GM13977 (cell line): ENCODE results near the gene PDE3B.
A peak's percentile ranks its signal among the peaks of the same experiment; 100 is the strongest.

Source experiments
- DNase-seq: peaks from one replicate; pipeline ENCODE4 v3.0.0; 2012; ENCODE audit warnings: low spot score
- CTCF ChIP-seq: IDR thresholded peaks from 2 replicates; pipeline ENCODE4 v1.5.1; 2012; ENCODE audit warnings: mild to moderate bottlenecking, control low read depth; ENCODE audit not compliant: insufficient read depth; ENCODE audit errors: extremely low read depth, missing control alignments
- in situ Hi-C: fragments of 300-500 bp; cut with MboI; formaldehyde crosslinking; loops from one replicate; pipeline ENCODE4 v1.12.0; 2022; ENCODE audit warnings: low sequenced_read_pairs, low pct_unique_long_range_greater_than_20kb, mixed read lengths, inconsistent platforms; ENCODE audit not compliant: unreplicated experiment

The PDE3B gene

GRCh38 chr11:14892036-14892556, 248.5 kb downstream of the PDE3B start, which contains the start of gene CYP2R1:
Gene CYP2R1 (minus strand): TSS chr11:14892231. CDS start chr11:14892205, 26 bp downstream.
- peak; percentile 93 for DNase-seq
- TF ChIP-seq CTCF: no peak
- in situ Hi-C loops: no loop called here

GRCh38 chr11:14892577-14892976, 249.0 kb downstream of the PDE3B start:
- in situ Hi-C loops: no loop called here
- TF ChIP-seq CTCF: no peak
- DNase-seq: no peak

- TF ChIP-seq CTCF: no peak
- in situ Hi-C loops: no loop called here
- DNase-seq: no peak
Measured at GRCh38 chr11:14894657-14895598, 251.3 kb downstream of the PDE3B start.

- TF ChIP-seq CTCF: no peak
- DNase-seq: no peak
- in situ Hi-C loops: no loop called here
Measured at GRCh38 chr11:14898355-14898754, 254.8 kb downstream of the PDE3B start.

- no peak for DNase-seq
- in situ Hi-C loops: no loop called here
- TF ChIP-seq CTCF: no peak
Measured at GRCh38 chr11:14898906-14899305, 255.3 kb downstream of the PDE3B start.

- no peak for DNase-seq
- no peak for TF ChIP-seq CTCF
- in situ Hi-C loops: loop anchor here (10.0 to 25.0 kb wide), 3 partner anchors 115 to 368 kb away; no protein-coding TSS in a partner anchor
Measured at GRCh38 chr11:14902650-14903350, 259.2 kb downstream of the PDE3B start.
